Hepatocyte (in vitro differentiated cells): Measurements from ENCODE around the gene SIRPG.

Experiments
- EZH2 ChIP-seq: fragments of 200-600 bp; sonication (generic); IDR thresholded peaks from 2 replicates; pipeline ENCODE4 v1.6.1; 2016; ENCODE audit warnings: antibody characterized with exemption, mild to moderate bottlenecking, borderline replicate concordance
- EZH2phosphoT487 ChIP-seq: fragments of 200-600 bp; sonication (generic); IDR thresholded peaks from one replicate; pipeline ENCODE4 v1.6.1; 2018; ENCODE audit warnings: antibody characterized with exemption, mild to moderate bottlenecking, low read depth, moderate library complexity; ENCODE audit not compliant: unreplicated experiment, severe bottlenecking
- TF ChIP-seq, protein P1 (sequence below): fragments of 200-600 bp; sonication (generic); IDR thresholded peaks from 2 replicates; pipeline ENCODE4 v1.5.1; 2016; ENCODE audit warnings: antibody characterized with exemption, mild to moderate bottlenecking; ENCODE audit not compliant: poor library complexity

DNA sequence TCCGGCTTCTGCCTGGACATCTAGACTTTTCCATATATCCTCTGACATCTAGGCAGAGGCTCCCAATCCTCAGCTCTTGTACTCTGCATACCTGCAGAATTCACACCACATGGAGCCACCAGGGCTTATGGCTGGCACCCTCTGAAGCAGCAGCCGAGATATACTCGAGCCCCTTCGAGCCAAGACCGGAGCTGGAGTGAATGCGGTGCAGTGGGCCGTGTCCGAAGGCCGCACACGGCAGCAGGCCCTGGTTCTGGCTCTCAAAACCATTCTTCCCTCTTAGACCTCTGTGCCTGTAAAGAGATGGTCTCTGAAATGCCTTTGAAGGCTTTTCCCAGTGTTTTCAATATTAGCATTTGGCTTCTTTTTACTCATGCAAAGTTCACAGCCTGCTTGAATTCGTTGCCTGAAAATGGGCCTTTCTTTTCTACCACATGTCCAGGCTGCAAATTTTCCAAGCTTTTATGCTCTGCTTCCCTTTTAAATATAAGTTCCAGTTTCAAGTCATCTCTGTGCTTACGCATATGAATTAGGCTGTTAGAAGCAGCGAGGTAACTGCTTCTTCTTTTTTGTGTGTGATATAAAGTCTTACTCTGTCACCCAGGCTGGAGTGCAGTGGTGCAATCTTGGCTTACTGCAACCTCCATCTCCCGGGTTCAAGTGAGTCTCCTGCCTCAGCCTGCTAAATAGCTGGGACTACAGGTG lies 33.9 kb downstream of the SIRPG start:
- TF ChIP-seq, protein P1, sequence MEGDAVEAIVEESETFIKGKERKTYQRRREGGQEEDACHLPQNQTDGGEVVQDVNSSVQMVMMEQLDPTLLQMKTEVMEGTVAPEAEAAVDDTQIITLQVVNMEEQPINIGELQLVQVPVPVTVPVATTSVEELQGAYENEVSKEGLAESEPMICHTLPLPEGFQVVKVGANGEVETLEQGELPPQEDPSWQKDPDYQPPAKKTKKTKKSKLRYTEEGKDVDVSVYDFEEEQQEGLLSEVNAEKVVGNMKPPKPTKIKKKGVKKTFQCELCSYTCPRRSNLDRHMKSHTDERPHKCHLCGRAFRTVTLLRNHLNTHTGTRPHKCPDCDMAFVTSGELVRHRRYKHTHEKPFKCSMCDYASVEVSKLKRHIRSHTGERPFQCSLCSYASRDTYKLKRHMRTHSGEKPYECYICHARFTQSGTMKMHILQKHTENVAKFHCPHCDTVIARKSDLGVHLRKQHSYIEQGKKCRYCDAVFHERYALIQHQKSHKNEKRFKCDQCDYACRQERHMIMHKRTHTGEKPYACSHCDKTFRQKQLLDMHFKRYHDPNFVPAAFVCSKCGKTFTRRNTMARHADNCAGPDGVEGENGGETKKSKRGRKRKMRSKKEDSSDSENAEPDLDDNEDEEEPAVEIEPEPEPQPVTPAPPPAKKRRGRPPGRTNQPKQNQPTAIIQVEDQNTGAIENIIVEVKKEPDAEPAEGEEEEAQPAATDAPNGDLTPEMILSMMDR = no peak
- TF ChIP-seq EZH2phosphoT487 (no peak), EZH2 (no peak)
